K562 (cell line): ENCODE results near the gene PGD. TPM values are rescaled to one million over a fixed set of nuclear protein-coding genes. Genes with fewer than 3 reads are reported as not detected.

Experiments used
- BRD4 ChIP-seq: fragments of 200-600 bp; sonication (generic); IDR thresholded peaks from 2 replicates; pipeline ENCODE4 v1.6.1; 2017; ENCODE audit warnings: inconsistent platforms
- DNMT1 ChIP-seq: fragments of 450-650 bp; IDR thresholded peaks from 2 replicates; pipeline ENCODE4 v1.6.1; 2016; ENCODE audit warnings: antibody characterized with exemption, mild to moderate bottlenecking
- SP2 ChIP-seq: IDR thresholded peaks from 2 replicates; pipeline ENCODE4 v1.6.1; 2011; ENCODE audit warnings: mild to moderate bottlenecking, low read depth, low read length, moderate library complexity; ENCODE audit not compliant: poor library complexity, severe bottlenecking; ENCODE audit errors: extremely low read depth
- TAF1 ChIP-seq: IDR thresholded peaks from 2 replicates; pipeline ENCODE4 v1.6.1; 2011; ENCODE audit warnings: mild to moderate bottlenecking, low read length, moderate library complexity; ENCODE audit not compliant: insufficient read depth, control insufficient read depth, severe bottlenecking; ENCODE audit errors: extremely low read depth
- YY1 ChIP-seq, 3 experiments: IDR thresholded peaks; 2 replicates each; pipeline ENCODE4 v1.6.1; 2011; ENCODE audit warnings: low read length in 2 of 3, mild to moderate bottlenecking in 2 of 3, moderate library complexity in 2 of 3, borderline replicate concordance in 1 of 3, control low read depth in 1 of 3, low read depth in 1 of 3; ENCODE audit not compliant: insufficient read depth in 3 of 3, insufficient replicate concordance in 2 of 3, control insufficient read depth in 1 of 3, insufficient read length in 1 of 3; ENCODE audit errors: extremely low read depth in 1 of 3
- ZBTB1 ChIP-seq: sonication (generic); formaldehyde crosslinking; IDR thresholded peaks from 2 replicates; pipeline ENCODE4 v1.8.1; 2023; ENCODE audit warnings: missing genetic modification reagents, low read depth, mild to moderate bottlenecking, borderline replicate concordance
- ZBTB7A ChIP-seq: IDR thresholded peaks from 2 replicates; pipeline ENCODE4 v1.6.1; 2011; ENCODE audit warnings: low read depth, mild to moderate bottlenecking, low read length, moderate library complexity, borderline replicate concordance; ENCODE audit not compliant: control insufficient read depth
- ZNF263 ChIP-seq: sonication (generic); formaldehyde crosslinking; IDR thresholded peaks from 2 replicates; pipeline ENCODE4 v1.8.0; 2022; ENCODE audit warnings: mild to moderate bottlenecking, missing genetic modification reagents, borderline replicate concordance
- ZNF583 ChIP-seq: fragments of 250-450 bp; sonication (Bioruptor Pico); IDR thresholded peaks from 2 replicates; pipeline ENCODE4 v1.4.0; 2020
- polyA plus RNA-seq, 8 experiments: library from polyadenylated mRNA; depleted of rRNA in 4 of 8; stranded (reverse) in 5 of 8; unstranded in 3 of 8; fragments of >200 nt; fragmentation: Nextera tagmentation in 2 of 8; fragmentation: Illumina TruSeq in 1 of 8; extraction: Ambion mirVana in 2 of 8; extraction: Trizol in 1 of 8; gene quantifications; 2 replicates each; pipeline versions ENCODE4 v1.2.1 to v1.2.3, GENCODE V29; 2011 to 2014; ENCODE audit warnings: inconsistent platforms in 1 of 8, missing spikeins in 1 of 8
- total RNA-seq, 7 experiments: library from RNA; depleted of rRNA in 6 of 7; stranded (reverse); fragments of >200 nt in 6 of 7; fragmentation: Illumina TruSeq in 2 of 7; extraction: Trizol in 2 of 7; gene quantifications; 2 replicates each; pipeline versions ENCODE4 v1.2.1 to v1.2.3, GENCODE V29; 2011 to 2021; ENCODE audit warnings: low replicate concordance in 1 of 7
- TF ChIP-seq, protein P1 (sequence below): fragments of 450-650 bp; IDR thresholded peaks from 2 replicates; pipeline ENCODE4 v1.6.1; 2016; ENCODE audit warnings: low read depth
- TF ChIP-seq, protein P2 (sequence below): sonication (generic); formaldehyde crosslinking; IDR thresholded peaks from 2 replicates; pipeline ENCODE4 v1.8.1; 2023; ENCODE audit warnings: mild to moderate bottlenecking, missing genetic modification reagents
- TF ChIP-seq, protein P3 (sequence below), 2 experiments: fragments of 450-650 bp; conservative IDR thresholded peaks; 2 replicates each; pipeline ENCODE4 v1.6.1; 2017; ENCODE audit warnings: mild to moderate bottlenecking in 2 of 2, moderate library complexity in 2 of 2

Gene PGD
- total and polyA plus RNA-seq, 9 of the 15 experiments (the other 6 are each of a cell fraction or from before 2014, with no cell fraction given), result 177 to 542 (median 270) TPM

DNA sequence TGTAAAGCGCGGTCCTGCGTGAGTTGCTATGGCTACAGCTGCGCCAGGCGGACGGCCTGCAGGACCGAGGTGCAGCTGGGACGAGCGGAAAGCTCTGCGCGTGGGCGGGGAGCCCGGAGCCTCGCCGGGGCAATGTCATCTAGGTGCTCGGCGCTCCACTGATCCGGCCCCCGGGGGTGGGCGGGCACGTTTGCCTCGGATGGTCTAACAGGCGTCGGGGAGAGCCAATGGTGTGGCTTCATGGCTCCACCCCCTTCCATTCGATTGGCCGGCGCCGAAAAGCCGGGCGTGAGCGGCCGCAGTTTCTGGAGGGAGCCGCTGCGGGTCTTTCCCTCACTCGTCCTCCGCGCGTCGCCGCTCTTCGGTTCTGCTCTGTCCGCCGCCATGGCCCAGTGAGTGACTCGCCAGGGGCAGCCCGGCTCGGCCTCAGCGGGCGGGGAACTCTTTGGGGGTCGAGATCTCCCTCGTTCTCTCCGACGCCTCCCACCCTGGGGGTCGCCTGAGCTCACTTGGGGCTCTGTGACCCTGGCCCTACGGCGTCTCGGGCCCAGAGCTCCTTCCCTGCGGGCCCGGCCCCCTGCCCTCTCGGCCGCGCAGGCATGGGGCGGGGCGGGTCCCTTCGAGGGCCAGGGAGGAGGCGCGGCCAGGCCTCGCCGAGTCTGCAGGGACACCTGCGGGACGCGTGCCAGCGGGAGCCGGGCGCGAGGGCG lies at the start of gene PGD (continued):
- TF ChIP-seq, protein P1, sequence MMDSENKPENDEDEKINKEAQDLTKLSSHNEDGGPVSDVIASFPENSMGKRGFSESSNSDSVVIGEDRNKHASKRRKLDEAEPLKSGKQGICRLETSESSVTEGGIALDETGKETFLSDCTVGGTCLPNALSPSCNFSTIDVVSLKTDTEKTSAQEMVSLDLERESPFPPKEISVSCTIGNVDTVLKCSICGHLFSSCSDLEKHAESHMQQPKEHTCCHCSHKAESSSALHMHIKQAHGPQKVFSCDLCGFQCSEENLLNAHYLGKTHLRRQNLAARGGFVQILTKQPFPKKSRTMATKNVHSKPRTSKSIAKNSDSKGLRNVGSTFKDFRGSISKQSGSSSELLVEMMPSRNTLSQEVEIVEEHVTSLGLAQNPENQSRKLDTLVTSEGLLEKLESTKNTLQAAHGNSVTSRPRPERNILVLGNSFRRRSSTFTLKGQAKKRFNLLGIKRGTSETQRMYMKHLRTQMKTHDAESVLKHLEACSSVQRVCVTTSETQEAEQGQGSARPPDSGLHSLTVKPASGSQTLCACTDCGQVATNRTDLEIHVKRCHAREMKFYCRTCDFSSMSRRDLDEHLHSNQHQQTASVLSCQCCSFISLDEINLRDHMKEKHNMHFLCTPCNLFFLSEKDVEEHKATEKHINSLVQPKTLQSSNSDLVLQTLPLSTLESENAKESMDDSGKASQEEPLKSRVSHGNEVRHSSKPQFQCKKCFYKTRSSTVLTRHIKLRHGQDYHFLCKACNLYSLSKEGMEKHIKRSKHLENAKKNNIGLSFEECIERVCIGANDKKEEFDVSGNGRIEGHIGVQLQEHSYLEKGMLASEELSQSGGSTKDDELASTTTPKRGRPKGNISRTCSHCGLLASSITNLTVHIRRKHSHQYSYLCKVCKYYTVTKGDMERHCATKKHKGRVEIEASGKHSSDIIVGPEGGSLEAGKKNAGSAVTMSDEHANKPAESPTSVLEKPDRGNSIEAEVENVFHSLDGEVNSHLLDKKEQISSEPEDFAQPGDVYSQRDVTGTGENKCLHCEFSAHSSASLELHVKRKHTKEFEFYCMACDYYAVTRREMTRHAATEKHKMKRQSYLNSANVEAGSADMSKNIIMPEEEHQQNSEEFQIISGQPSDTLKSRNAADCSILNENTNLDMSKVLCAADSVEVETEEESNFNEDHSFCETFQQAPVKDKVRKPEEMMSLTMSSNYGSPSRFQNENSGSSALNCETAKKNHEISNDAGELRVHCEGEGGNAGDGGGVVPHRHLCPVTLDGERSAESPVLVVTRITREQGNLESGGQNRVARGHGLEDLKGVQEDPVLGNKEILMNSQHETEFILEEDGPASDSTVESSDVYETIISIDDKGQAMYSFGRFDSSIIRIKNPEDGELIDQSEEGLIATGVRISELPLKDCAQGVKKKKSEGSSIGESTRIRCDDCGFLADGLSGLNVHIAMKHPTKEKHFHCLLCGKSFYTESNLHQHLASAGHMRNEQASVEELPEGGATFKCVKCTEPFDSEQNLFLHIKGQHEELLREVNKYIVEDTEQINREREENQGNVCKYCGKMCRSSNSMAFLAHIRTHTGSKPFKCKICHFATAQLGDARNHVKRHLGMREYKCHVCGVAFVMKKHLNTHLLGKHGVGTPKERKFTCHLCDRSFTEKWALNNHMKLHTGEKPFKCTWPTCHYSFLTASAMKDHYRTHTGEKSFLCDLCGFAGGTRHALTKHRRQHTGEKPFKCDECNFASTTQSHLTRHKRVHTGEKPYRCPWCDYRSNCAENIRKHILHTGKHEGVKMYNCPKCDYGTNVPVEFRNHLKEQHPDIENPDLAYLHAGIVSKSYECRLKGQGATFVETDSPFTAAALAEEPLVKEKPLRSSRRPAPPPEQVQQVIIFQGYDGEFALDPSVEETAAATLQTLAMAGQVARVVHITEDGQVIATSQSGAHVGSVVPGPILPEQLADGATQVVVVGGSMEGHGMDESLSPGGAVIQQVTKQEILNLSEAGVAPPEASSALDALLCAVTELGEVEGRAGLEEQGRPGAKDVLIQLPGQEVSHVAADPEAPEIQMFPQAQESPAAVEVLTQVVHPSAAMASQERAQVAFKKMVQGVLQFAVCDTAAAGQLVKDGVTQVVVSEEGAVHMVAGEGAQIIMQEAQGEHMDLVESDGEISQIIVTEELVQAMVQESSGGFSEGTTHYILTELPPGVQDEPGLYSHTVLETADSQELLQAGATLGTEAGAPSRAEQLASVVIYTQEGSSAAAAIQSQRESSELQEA, result no peak
- TF ChIP-seq ZNF583, result 0 out of 2 replicates have a peak, but pooled peaks have one; percentile 49
- peak; percentile 95 for TF ChIP-seq SP2
- TF ChIP-seq YY1 (IDR thresholded peaks at IDR 0.05; ENCODE audit: borderline replicate concordance in 1 of 3, control insufficient read depth in 1 of 3, extremely low read depth in 1 of 3, insufficient read depth in 3 of 3, insufficient read length in 1 of 3, insufficient replicate concordance in 2 of 3, low read depth in 1 of 3, low read length in 2 of 3), result peak in 2 of 3 experiments; percentile 71 to 89
- TF ChIP-seq DNMT1, result no peak
- TF ChIP-seq, protein P2, sequence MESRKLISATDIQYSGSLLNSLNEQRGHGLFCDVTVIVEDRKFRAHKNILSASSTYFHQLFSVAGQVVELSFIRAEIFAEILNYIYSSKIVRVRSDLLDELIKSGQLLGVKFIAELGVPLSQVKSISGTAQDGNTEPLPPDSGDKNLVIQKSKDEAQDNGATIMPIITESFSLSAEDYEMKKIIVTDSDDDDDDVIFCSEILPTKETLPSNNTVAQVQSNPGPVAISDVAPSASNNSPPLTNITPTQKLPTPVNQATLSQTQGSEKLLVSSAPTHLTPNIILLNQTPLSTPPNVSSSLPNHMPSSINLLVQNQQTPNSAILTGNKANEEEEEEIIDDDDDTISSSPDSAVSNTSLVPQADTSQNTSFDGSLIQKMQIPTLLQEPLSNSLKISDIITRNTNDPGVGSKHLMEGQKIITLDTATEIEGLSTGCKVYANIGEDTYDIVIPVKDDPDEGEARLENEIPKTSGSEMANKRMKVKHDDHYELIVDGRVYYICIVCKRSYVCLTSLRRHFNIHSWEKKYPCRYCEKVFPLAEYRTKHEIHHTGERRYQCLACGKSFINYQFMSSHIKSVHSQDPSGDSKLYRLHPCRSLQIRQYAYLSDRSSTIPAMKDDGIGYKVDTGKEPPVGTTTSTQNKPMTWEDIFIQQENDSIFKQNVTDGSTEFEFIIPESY (CRISPR knock-in tag), result peak; percentile 16; the same call in 1 of the 2 replicates
- TF ChIP-seq ZBTB1, result peak; percentile 57; the same call in 1 of the 2 replicates
- no peak; the same call in 1 of the 2 replicates for TF ChIP-seq BRD4
- TF ChIP-seq ZBTB7A, result peak; percentile 64
- peak; percentile 91 for TF ChIP-seq TAF1
- peak; percentile 76 for TF ChIP-seq ZNF263 (CRISPR knock-in tag)
- TF ChIP-seq, protein P3, sequence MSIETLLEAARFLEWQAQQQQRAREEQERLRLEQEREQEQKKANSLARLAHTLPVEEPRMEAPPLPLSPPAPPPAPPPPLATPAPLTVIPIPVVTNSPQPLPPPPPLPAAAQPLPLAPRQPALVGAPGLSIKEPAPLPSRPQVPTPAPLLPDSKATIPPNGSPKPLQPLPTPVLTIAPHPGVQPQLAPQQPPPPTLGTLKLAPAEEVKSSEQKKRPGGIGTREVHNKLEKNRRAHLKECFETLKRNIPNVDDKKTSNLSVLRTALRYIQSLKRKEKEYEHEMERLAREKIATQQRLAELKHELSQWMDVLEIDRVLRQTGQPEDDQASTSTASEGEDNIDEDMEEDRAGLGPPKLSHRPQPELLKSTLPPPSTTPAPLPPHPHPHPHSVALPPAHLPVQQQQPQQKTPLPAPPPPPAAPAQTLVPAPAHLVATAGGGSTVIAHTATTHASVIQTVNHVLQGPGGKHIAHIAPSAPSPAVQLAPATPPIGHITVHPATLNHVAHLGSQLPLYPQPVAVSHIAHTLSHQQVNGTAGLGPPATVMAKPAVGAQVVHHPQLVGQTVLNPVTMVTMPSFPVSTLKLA (conservative IDR thresholded peaks at IDR 0.05), result peak; percentile 96 to 98
